Measurements from ENCODE around the gene PLCD4.

GRCh38 chr2:218621007-218621406, 13.3 kb downstream of the PLCD4 start:
- TF ChIP-seq POLR2A (IDR thresholded peaks at IDR 0.05; ENCODE audit: extremely low read depth, insufficient read length) (no peak), CTCF (IDR thresholded peaks at IDR 0.05; ENCODE audit: low read depth, low read length) (no peak), MAX (IDR thresholded peaks at IDR 0.05; ENCODE audit: low read depth, low read length) (no peak), MYC (IDR thresholded peaks at IDR 0.05; ENCODE audit: low read depth, low read length) (no peak)

Measured in NB4 (cell line).